Testis (tissue), 2 donors: ENCODE results near the gene C1D.

Source experiments
- CTCF ChIP-seq, 3 experiments: fragments of 450-650 bp in 2 of 3; fragments of 200-600 bp in 1 of 3; sonication (generic) in 1 of 3; IDR thresholded peaks; one replicate each; pipeline ENCODE4 v1.5.1; 2016 to 2019; ENCODE audit warnings: antibody characterized with exemption in 3 of 3, mild to moderate bottlenecking in 2 of 3, moderate library complexity in 1 of 3
- POLR2A ChIP-seq: fragments of 450-650 bp; IDR thresholded peaks from one replicate; pipeline ENCODE4 v1.6.1; 2017; ENCODE audit warnings: antibody characterized with exemption, mild to moderate bottlenecking, moderate library complexity

GRCh38 chr2:68050353-68050752, 12.5 kb downstream of the C1D start:
- TF ChIP-seq CTCF (IDR thresholded peaks at IDR 0.05) (no peak), POLR2A (no peak)
